Vagina (tissue), 2 donors: ENCODE measurements around the gene ALS2CL.

Experiments used
- POLR2AphosphoS5 ChIP-seq, 2 donors: sonication (generic); formaldehyde crosslinking; IDR thresholded peaks; one replicate each; pipeline ENCODE4 v1.9.0; 2017; ENCODE audit warnings: antibody characterized with exemption in 2 of 2, mild to moderate bottlenecking in 2 of 2, low read depth in 1 of 2; ENCODE audit not compliant: insufficient read depth in 1 of 2
- TF ChIP-seq, protein P1 (sequence below), 3 experiments: fragments of 450-650 bp in 2 of 3; fragments of 200-600 bp in 1 of 3; sonication (generic) in 1 of 3; IDR thresholded peaks; one replicate each; pipeline ENCODE4 v1.5.1; 2017 to 2019; ENCODE audit warnings: antibody characterized with exemption in 3 of 3, mild to moderate bottlenecking in 2 of 3, moderate library complexity in 2 of 3

DNA sequence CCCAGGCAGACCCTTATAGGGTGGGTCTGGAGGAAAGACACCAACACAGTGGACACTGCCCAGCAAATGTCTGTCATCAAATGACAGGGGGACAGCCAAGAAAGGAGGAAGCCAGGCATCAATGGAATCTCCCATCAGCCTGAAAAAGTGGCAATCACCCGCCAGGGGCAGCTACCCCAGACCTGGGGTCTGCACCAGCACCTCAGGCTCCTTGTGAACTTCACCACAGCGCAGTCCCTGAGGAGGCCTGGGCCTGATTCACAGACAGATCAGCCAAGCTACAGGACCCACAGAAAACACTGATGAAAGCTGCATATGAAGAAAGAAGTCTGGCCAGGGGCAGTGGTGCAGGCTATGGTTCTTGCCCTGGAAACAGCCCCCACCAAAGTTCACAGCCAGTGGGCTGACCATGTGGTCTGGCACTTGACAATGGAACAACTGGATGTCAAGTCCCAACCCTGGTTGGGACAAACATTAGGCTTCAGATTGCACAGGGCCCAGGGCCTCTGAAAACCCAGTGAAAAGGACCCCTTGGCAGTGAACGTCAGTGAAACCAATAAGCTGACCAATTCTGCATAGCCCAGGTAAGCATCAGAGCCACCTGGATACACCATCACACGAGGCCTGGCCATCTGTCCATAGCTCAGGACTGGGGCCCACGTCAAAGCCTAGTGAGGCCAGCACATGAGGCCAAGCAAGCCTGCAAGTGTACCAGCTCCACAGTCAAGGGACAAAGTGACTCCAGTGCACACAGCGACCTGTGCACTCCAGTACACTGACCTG, 29.1 kb downstream of the ALS2CL start:
- no peak for TF ChIP-seq POLR2AphosphoS5 (IDR thresholded peaks at IDR 0.05; ENCODE audit: insufficient read depth in 1 of 2, low read depth in 1 of 2)
- TF ChIP-seq, protein P1, sequence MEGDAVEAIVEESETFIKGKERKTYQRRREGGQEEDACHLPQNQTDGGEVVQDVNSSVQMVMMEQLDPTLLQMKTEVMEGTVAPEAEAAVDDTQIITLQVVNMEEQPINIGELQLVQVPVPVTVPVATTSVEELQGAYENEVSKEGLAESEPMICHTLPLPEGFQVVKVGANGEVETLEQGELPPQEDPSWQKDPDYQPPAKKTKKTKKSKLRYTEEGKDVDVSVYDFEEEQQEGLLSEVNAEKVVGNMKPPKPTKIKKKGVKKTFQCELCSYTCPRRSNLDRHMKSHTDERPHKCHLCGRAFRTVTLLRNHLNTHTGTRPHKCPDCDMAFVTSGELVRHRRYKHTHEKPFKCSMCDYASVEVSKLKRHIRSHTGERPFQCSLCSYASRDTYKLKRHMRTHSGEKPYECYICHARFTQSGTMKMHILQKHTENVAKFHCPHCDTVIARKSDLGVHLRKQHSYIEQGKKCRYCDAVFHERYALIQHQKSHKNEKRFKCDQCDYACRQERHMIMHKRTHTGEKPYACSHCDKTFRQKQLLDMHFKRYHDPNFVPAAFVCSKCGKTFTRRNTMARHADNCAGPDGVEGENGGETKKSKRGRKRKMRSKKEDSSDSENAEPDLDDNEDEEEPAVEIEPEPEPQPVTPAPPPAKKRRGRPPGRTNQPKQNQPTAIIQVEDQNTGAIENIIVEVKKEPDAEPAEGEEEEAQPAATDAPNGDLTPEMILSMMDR (IDR thresholded peaks at IDR 0.05), result no peak
